Measurements from ENCODE around the gene RCSD1.
A peak's percentile ranks its signal among the peaks of the same experiment; 100 is the strongest.

The RCSD1 gene

DNA sequence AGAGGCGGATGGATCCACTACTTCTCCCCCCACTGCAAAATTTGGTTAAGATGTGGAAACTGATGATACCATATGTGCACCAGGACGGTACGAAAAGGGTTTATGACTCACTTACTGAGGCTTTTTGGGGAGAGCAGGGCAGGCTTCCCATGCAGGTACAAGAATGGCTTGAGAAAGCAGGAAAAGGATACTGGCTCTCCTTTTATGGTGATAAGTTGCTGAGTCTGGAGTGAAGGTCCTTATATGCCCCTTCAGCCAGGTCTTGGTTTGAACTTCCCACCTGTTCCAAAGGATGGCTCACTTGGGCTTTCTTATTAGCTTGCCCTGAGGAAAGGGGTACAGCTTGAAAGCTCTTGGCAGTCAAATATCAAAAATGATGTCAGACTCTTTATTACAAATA lies 114.9 kb downstream of the RCSD1 start:
- Histone ChIP-seq H3K4me3 (ENCODE audit: low read length) (no peak overlapping the region), H3F3A (ENCODE audit: control insufficient read depth, insufficient read depth) (peaks cover 13% of the 10 kb centered on the region), H3K27me3 (ENCODE audit: control insufficient read depth, low read length) (no peaks in the 10 kb centered on the region), H3K36me3 (ENCODE audit: control insufficient read depth, low read length) (no peaks in the 10 kb centered on the region), H4K20me1 (ENCODE audit: control insufficient read depth, insufficient read depth, low read depth, low read length) (no peaks in the 10 kb centered on the region), H3K4me2 (ENCODE audit: low read length) (no peak overlapping the region), H3K9me3 (ENCODE audit: control insufficient read depth, insufficient read depth, low read length) (no peaks in the 10 kb centered on the region), H3K79me2 (ENCODE audit: control insufficient read depth, low read length) (peaks cover 79% of the 10 kb centered on the region), H3K27ac (ENCODE audit: low read depth, low read length) (no peak overlapping the region), H3K9me2 (replicated peaks; ENCODE audit: control insufficient read depth, low read length) (no peaks in the 10 kb centered on the region), H3K4me1 (ENCODE audit: control insufficient read depth, low read length) (peaks cover 57% of the 10 kb centered on the region)
- TF ChIP-seq, protein P1, sequence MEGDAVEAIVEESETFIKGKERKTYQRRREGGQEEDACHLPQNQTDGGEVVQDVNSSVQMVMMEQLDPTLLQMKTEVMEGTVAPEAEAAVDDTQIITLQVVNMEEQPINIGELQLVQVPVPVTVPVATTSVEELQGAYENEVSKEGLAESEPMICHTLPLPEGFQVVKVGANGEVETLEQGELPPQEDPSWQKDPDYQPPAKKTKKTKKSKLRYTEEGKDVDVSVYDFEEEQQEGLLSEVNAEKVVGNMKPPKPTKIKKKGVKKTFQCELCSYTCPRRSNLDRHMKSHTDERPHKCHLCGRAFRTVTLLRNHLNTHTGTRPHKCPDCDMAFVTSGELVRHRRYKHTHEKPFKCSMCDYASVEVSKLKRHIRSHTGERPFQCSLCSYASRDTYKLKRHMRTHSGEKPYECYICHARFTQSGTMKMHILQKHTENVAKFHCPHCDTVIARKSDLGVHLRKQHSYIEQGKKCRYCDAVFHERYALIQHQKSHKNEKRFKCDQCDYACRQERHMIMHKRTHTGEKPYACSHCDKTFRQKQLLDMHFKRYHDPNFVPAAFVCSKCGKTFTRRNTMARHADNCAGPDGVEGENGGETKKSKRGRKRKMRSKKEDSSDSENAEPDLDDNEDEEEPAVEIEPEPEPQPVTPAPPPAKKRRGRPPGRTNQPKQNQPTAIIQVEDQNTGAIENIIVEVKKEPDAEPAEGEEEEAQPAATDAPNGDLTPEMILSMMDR (IDR thresholded peaks at IDR 0.05; ENCODE audit: low read depth, low read length, poor library complexity, severe bottlenecking), result no peak
- TF ChIP-seq EZH2phosphoT487 (IDR thresholded peaks at IDR 0.05; ENCODE audit: borderline replicate concordance, low read length), result no peak

DNA sequence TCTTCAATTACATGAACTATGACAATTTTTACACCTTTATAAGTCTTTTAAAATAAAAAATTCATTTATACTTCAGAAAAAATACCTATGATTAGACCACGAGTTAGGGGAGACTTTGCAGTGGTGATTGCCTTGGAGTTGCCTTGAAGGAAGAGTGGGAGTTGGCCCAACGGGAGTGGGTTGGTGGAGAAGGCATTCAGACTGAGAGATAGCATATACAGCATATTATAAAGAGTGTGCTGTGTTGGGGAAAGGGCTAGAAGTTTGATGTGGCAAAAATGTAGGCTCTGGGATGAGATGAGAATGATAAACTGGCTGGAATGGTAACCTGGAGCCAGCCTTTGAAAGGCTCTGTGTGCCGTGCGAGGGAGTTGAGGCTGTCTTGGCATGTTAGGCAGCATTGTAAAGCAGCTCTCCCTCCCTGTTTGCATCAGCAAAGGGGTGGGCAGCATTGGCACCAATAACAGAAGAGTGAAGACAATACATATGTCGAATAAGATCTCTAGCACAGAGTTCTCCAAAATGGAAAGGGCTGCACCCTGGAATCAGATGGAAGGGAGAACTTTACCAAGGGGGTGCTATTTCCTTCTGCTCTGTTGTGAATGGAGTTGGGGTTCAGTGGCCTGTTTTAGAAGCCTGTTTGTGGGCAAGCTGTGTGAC lies 116.1 kb downstream of the RCSD1 start:
- H3K36me3 ChIP-seq (ENCODE audit: control insufficient read depth, low read length), result no peaks in the 10 kb centered on the region
- peaks cover 70% of the 10 kb centered on the region for H3K4me1 ChIP-seq (ENCODE audit: control insufficient read depth, low read length)
- H3F3A ChIP-seq (ENCODE audit: control insufficient read depth, insufficient read depth), result peaks cover 13% of the 10 kb centered on the region
- TF ChIP-seq, protein P1 (IDR thresholded peaks at IDR 0.05; ENCODE audit: low read depth, low read length, poor library complexity, severe bottlenecking), result no peak
- no peak for TF ChIP-seq EZH2phosphoT487 (IDR thresholded peaks at IDR 0.05; ENCODE audit: borderline replicate concordance, low read length)
- no peaks in the 10 kb centered on the region for H4K20me1 ChIP-seq (ENCODE audit: control insufficient read depth, insufficient read depth, low read depth, low read length)
- H3K79me2 ChIP-seq (ENCODE audit: control insufficient read depth, low read length), result peaks cover 81% of the 10 kb centered on the region
- peak overlapping the region; percentile 93 for H3K27ac ChIP-seq (ENCODE audit: low read depth, low read length)
- no peaks in the 10 kb centered on the region for H3K9me3 ChIP-seq (ENCODE audit: control insufficient read depth, insufficient read depth, low read length)
- H3K9me2 ChIP-seq (replicated peaks; ENCODE audit: control insufficient read depth, low read length), result no peaks in the 10 kb centered on the region
- peak overlapping the region; percentile 64 for H3K4me3 ChIP-seq (ENCODE audit: low read length)
- H3K27me3 ChIP-seq (ENCODE audit: control insufficient read depth, low read length), result no peaks in the 10 kb centered on the region
- peak overlapping the region; percentile 92 for H3K4me2 ChIP-seq (ENCODE audit: low read length)

DNA sequence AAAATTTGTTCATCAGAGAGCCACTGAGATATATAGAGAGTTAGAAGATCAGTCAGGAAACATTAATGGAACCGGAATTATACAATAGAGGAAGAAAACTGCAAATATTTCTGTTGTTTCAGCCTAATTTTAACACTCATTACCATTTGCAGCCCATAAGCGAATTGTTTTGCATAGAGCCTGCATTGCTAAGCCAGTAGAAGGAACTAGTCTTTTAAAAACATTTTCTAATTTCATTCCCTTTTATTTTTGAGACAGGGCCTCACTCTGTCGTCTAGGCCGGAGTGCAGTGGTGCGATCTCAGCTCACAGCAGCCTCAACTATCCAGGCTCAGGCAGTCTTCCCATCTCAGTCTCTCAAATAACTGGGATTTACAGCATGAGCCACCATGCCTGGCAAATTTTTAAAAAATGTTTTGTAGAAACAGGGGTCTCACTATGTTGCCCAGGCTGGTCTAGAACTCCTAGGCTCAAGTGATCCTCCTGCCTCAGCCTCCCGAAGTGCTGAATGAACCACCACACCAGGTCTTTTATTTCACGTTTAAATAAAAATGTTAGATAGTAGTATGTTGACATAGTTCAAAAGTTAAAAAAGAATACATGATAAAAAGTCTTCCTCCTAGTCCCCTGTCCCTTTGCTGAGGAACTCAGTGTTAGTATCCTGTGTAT lies 117.1 kb downstream of the RCSD1 start:
- peaks cover 77% of the 10 kb centered on the region for H3K4me1 ChIP-seq (ENCODE audit: control insufficient read depth, low read length)
- H3K9me3 ChIP-seq (ENCODE audit: control insufficient read depth, insufficient read depth, low read length), result no peaks in the 10 kb centered on the region
- H3K27me3 ChIP-seq (ENCODE audit: control insufficient read depth, low read length), result no peaks in the 10 kb centered on the region
- peaks cover 13% of the 10 kb centered on the region for H3F3A ChIP-seq (ENCODE audit: control insufficient read depth, insufficient read depth)
- H3K36me3 ChIP-seq (ENCODE audit: control insufficient read depth, low read length), result no peaks in the 10 kb centered on the region
- peaks cover 80% of the 10 kb centered on the region for H3K79me2 ChIP-seq (ENCODE audit: control insufficient read depth, low read length)
- TF ChIP-seq, protein P1 (IDR thresholded peaks at IDR 0.05; ENCODE audit: low read depth, low read length, poor library complexity, severe bottlenecking), result no peak
- no peak for TF ChIP-seq EZH2phosphoT487 (IDR thresholded peaks at IDR 0.05; ENCODE audit: borderline replicate concordance, low read length)
- H3K4me3 ChIP-seq (ENCODE audit: low read length), result peak overlapping the region; percentile 64
- peak overlapping the region; percentile 92 for H3K4me2 ChIP-seq (ENCODE audit: low read length)
- no peaks in the 10 kb centered on the region for H4K20me1 ChIP-seq (ENCODE audit: control insufficient read depth, insufficient read depth, low read depth, low read length)
- H3K27ac ChIP-seq (ENCODE audit: low read depth, low read length), result peak overlapping the region; percentile 93
- no peaks in the 10 kb centered on the region for H3K9me2 ChIP-seq (replicated peaks; ENCODE audit: control insufficient read depth, low read length)

All from DOHH2 (cell line).